Nephron progenitor cell (in vitro differentiated cells): ENCODE results near the gene DNAAF3.
A peak's percentile ranks its signal among the peaks of the same experiment; 100 is the strongest.

Source experiments
- DNase-seq: peaks from one replicate; pipeline ENCODE4 v3.0.0; 2021
- H3K27ac Mint-ChIP-seq: 2 replicates; pipeline ENCODE4 v1.8.0; 2021; ENCODE audit warnings: mild to moderate bottlenecking, moderate library complexity, mixed read lengths
- H3K27me3 Mint-ChIP-seq: 2 replicates; pipeline ENCODE4 v1.8.0; 2021; ENCODE audit warnings: mild to moderate bottlenecking, low read depth, mixed read lengths; ENCODE audit not compliant: poor library complexity
- H3K36me3 Mint-ChIP-seq: 2 replicates; pipeline ENCODE4 v1.8.0; 2021; ENCODE audit warnings: low read depth, mixed read lengths
- H3K4me1 Mint-ChIP-seq: 2 replicates; pipeline ENCODE4 v1.8.0; 2021; ENCODE audit warnings: mixed read lengths
- H3K4me3 Mint-ChIP-seq: 2 replicates; pipeline ENCODE4 v1.8.0; 2021; ENCODE audit warnings: mild to moderate bottlenecking, moderate library complexity, mixed read lengths
- H3K9me3 Mint-ChIP-seq: 2 replicates; pipeline ENCODE4 v1.8.0; 2021; ENCODE audit warnings: mild to moderate bottlenecking, moderate library complexity, mixed read lengths
- TF ChIP-seq, protein P1 (sequence below): fragments of 200-600 bp; sonication (generic); IDR thresholded peaks from 2 replicates; pipeline ENCODE4 v1.5.0; 2021; ENCODE audit warnings: antibody characterized with exemption

Gene DNAAF3

DNA sequence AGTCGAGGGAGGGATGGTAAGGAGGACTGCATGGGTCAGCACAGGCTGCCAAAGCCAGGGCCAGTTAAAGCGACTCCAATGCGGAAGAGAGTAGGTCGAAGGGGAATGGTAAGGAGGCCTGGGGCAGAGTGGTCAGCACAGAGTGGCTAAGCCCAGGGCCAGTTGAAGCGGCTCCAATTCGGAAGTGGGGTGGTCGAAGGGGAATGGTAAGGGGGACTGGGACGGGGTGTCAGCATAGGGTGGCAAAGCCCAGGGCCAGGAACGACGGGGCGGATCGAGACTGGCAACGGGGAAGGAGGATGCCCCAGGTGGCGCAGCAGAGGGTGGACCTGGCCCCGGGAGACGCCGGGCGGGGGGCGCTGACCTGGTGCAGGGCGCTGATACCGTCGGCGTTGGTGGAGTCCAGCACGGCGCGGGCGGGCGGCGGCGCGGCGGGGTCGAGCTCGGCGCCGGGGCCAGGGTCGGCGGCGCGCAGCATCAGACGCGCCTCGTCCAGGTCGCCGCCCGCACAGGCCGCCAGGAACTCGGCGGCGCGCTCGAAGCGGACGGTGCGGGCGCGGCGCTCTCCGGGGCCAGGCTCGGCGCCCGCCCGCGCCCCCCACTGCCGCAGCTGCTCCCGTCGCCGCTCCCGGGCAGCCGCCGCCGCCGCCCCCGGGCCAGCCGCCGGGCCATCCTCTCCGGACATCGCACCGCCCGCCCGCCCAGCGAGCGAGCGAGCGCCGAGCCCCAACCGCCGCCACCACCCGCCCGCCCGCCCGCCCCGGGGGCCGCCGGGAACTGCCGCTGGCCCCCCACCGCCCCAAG lies 49.4 kb downstream of the DNAAF3 start, which contains the start of gene PPP1R12C:
Gene PPP1R12C, minus strand, starts transcription at position 779 of the 804 bp plus-strand sequence. Its CDS starts 94 bp downstream, at position 685.
- DNase-seq: peak; percentile 52
- peak within 1 kb of the TSS; percentile 99 for H3K27ac Mint-ChIP-seq
- peaks cover 21% of the 10 kb centered on the region for H3K27me3 Mint-ChIP-seq
- peaks cover 58% of the 10 kb centered on the region for H3K4me1 Mint-ChIP-seq
- no peaks in the 10 kb centered on the region for H3K36me3 Mint-ChIP-seq
- TF ChIP-seq, protein P1, sequence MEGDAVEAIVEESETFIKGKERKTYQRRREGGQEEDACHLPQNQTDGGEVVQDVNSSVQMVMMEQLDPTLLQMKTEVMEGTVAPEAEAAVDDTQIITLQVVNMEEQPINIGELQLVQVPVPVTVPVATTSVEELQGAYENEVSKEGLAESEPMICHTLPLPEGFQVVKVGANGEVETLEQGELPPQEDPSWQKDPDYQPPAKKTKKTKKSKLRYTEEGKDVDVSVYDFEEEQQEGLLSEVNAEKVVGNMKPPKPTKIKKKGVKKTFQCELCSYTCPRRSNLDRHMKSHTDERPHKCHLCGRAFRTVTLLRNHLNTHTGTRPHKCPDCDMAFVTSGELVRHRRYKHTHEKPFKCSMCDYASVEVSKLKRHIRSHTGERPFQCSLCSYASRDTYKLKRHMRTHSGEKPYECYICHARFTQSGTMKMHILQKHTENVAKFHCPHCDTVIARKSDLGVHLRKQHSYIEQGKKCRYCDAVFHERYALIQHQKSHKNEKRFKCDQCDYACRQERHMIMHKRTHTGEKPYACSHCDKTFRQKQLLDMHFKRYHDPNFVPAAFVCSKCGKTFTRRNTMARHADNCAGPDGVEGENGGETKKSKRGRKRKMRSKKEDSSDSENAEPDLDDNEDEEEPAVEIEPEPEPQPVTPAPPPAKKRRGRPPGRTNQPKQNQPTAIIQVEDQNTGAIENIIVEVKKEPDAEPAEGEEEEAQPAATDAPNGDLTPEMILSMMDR: no peak
- H3K4me3 Mint-ChIP-seq: peak within 1 kb of the TSS; percentile 93
- no peaks in the 10 kb centered on the region for H3K9me3 Mint-ChIP-seq

DNA sequence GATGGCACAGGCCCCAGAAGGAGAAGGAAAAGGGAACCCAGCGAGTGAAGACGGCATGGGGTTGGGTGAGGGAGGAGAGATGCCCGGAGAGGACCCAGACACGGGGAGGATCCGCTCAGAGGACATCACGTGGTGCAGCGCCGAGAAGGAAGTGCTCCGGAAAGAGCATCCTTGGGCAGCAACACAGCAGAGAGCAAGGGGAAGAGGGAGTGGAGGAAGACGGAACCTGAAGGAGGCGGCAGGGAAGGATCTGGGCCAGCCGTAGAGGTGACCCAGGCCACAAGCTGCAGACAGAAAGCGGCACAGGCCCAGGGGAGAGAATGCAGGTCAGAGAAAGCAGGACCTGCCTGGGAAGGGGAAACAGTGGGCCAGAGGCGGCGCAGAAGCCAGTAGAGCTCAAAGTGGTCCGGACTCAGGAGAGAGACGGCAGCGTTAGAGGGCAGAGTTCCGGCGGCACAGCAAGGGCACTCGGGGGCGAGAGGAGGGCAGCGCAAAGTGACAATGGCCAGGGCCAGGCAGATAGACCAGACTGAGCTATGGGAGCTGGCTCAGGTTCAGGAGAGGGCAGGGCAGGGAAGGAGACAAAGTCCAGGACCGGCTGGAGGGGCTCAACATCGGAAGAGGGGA lies 50.1 kb downstream of the DNAAF3 start:
- Mint-ChIP-seq H3K27ac (peak overlapping the region; percentile 78), H3K36me3 (no peaks in the 10 kb centered on the region), H3K9me3 (no peaks in the 10 kb centered on the region), H3K27me3 (peaks cover 14% of the 10 kb centered on the region), H3K4me3 (peak overlapping the region; percentile 91), H3K4me1 (peaks cover 62% of the 10 kb centered on the region)
- peak; percentile 15 for DNase-seq
- TF ChIP-seq, protein P1: no peak

DNA sequence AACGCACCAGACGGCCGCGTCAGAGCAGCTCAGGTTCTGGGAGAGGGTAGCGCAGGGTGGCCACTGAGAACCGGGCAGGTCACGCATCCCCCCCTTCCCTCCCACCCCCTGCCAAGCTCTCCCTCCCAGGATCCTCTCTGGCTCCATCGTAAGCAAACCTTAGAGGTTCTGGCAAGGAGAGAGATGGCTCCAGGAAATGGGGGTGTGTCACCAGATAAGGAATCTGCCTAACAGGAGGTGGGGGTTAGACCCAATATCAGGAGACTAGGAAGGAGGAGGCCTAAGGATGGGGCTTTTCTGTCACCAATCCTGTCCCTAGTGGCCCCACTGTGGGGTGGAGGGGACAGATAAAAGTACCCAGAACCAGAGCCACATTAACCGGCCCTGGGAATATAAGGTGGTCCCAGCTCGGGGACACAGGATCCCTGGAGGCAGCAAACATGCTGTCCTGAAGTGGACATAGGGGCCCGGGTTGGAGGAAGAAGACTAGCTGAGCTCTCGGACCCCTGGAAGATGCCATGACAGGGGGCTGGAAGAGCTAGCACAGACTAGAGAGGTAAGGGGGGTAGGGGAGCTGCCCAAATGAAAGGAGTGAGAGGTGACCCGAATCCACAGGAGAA lies 50.9 kb downstream of the DNAAF3 start:
- Mint-ChIP-seq H3K9me3 (no peaks in the 10 kb centered on the region), H3K27me3 (peaks cover 14% of the 10 kb centered on the region), H3K36me3 (no peaks in the 10 kb centered on the region), H3K4me1 (peaks cover 69% of the 10 kb centered on the region), H3K27ac (peak overlapping the region; percentile 66), H3K4me3 (peak overlapping the region; percentile 91)
- TF ChIP-seq, protein P1: no peak
- DNase-seq: no peak

DNA sequence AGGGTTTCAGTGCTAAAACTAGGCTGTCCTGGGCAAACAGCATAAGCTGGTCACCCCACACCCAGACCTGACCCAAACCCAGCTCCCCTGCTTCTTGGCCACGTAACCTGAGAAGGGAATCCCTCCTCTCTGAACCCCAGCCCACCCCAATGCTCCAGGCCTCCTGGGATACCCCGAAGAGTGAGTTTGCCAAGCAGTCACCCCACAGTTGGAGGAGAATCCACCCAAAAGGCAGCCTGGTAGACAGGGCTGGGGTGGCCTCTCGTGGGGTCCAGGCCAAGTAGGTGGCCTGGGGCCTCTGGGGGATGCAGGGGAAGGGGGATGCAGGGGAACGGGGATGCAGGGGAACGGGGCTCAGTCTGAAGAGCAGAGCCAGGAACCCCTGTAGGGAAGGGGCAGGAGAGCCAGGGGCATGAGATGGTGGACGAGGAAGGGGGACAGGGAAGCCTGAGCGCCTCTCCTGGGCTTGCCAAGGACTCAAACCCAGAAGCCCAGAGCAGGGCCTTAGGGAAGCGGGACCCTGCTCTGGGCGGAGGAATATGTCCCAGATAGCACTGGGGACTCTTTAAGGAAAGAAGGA lies 51.8 kb downstream of the DNAAF3 start:
- H3K36me3 Mint-ChIP-seq: no peaks in the 10 kb centered on the region
- H3K9me3 Mint-ChIP-seq: no peaks in the 10 kb centered on the region
- peaks cover 69% of the 10 kb centered on the region for H3K4me1 Mint-ChIP-seq
- DNase-seq: no peak
- H3K27me3 Mint-ChIP-seq: peaks cover 5% of the 10 kb centered on the region
- peak overlapping the region; percentile 66 for H3K27ac Mint-ChIP-seq
- peak overlapping the region; percentile 91 for H3K4me3 Mint-ChIP-seq
- TF ChIP-seq, protein P1: no peak

DNA sequence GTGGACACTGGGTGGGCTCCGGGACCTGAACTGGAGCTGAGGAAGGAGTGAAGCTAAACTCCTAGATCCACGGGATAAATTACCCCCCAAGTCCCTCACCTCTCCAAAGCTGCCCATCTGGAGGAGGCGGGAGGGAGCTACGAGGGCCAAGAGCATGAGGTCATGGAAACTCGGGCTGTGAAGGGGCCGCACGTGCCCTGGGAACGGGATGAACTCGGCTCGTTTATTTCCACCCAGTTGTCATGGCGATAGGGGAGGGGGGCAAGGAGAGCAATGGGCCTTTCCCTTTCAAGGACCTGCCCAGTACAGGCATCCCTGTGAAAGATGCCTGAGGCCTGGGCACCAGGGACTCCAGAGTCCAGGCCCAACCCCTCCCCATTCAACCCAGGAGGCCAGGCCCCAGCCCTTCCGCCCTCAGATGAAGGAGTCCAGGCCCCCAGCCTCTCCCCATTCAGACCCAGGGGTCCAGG lies 52.8 kb downstream of the DNAAF3 start:
- DNase-seq: peak; percentile 82
- Mint-ChIP-seq H3K4me1 (peaks cover 62% of the 10 kb centered on the region), H3K27me3 (peaks cover 3% of the 10 kb centered on the region), H3K27ac (peak overlapping the region; percentile 97), H3K36me3 (peaks cover 9% of the 10 kb centered on the region), H3K9me3 (no peaks in the 10 kb centered on the region), H3K4me3 (no peak overlapping the region)
- TF ChIP-seq, protein P1: no peak
